GM21390 (cell line): ENCODE measurements around the gene FRMPD2.
"Not testable (repeated sequence)": the region's sequence is repeated elsewhere in the genome, so short reads cannot be mapped to it uniquely, and the experiment has no call there.

ENCODE experiments used
- ATAC-seq: cut with Tn5 transposase; IDR thresholded peaks from one replicate; pipeline ENCODE4 v1.9.1; 2021; ENCODE audit not compliant: unreplicated experiment

The FRMPD2 gene

DNA sequence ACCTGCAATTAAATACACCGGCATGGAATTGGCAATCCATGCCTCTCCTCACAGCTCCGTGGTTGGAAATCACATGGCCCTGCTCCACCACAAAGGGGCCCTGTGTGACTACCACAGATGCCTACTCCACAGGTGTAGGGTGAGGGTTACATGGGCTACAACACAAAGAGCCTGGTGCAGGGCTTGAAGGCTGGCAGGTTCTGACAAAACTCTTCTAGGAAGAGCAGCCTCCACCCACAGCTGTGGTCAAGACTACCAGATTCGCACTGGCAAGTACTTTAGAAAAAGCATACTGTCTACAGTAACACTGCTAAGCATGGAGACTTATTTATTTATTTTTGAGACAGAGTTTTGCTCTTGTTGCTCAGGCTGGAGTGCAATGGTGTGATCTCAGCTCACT lies 126.9 kb downstream of the FRMPD2 start:
- ATAC-seq = not testable (repeated sequence)

DNA sequence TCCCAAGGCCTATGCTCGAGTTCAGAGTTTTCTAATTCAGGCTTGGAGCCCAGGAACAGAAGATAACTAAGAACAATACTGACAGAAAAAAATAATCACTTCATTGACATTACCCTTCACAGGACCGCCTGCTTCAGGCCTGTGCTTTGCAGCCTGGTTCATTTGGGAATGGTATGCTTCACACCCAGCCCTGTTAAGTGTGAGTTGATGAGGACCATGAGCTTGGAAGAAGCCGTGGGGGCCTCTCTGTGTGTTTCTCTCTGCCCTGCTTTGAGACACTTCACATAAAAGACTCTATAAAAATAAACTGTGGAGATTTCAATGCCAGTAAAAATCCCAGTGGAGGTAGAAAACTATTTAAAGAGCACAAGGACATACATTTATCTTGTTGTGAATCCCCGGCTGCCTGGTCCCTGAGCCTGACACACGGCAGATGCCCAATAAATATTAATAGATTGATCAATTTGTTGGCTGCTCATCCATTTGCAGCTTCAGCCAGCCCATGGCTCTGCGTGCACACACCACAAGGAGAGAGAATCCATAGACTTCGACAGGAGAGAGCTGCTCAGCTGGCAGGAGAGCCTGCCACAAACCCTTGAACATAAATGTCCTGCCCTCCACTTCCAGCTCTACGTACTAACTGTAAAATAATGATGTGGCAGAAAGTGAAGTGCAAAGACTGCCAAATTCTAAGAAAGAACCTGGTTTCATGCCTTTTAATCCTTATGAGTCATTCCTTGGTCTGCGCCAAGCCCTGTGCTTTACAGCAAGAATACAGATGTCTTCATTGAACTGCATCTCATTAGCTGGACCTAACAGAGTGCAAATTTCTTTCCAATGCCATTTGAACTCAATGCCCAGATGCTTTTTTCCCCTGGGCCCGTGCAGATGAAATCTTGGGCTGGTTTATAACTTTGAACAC lies 130.5 kb downstream of the FRMPD2 start:
- ATAC-seq = not testable (repeated sequence)

- ATAC-seq = not testable (repeated sequence)
Measured at GRCh38 chr10:48140949-48141348, 133.5 kb downstream of the FRMPD2 start.

DNA sequence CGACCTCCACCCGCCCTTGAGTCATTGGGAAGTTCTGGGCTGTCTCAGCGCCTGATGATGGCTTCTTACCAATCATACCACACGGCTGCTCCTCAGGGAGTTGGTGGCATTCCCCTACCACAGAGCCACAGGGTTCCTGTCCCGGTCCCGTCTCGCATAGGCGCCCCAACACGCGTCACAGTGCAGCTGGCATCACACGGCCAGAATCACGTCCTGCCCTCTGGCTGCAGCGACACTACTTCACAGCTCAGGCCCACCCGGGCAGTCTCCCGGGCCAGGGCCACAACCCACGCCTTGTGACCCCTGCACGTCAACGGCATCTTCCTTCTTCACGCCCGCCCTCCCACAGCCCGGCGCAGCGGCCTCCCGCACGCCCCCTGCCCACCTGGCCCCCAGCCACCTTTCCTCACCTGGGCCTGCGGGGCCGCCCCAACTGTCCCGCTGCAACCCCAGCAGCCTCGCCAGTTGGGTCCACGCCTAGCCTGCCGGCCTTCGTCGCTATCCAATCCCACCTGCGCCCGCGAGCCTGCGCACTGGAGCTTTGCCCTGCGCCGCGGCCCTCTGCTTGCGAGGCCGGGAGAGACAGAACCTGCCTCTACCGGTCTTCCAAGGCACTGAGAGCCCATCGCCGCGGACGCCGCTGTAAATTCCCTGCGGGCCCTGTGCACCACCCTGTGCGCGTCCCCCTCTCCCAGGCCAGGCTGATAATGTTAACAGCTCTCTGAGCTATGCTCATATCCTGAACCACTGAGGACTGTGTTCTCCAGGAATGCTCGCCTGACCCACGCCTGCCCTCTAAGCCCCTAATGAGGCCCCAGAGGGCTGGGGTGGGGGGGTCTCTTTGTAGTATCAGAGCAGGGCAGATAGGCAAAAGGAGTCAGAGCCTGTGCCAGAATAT lies 134.3 kb downstream of the FRMPD2 start:
- ATAC-seq = not testable (repeated sequence)

GRCh38 chr10:48128954-48129353 lies 145.5 kb downstream of the FRMPD2 start:
- not testable (repeated sequence) for ATAC-seq

- not testable (repeated sequence) for ATAC-seq
Measured at GRCh38 chr10:48126251-48126650, 148.2 kb downstream of the FRMPD2 start.

DNA sequence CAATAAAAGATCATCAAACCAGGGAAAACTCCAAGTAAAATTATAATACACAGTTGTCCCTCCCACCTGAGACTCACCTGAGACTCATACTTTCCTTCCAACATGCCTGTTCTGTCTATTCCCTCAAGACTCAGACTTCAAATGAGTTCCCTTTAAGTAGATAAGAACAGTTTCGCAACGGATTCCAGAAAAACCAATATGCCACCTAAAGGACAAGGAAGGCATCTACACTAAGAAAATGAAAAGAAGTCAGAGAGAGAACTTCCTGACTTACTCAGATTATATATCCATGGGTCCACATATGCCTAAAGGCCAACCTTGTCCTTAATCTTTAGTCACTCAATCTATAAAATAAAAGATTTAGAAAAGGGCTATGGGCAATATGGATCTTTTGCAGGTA lies 148.9 kb downstream of the FRMPD2 start:
- ATAC-seq = not testable (repeated sequence)

- ATAC-seq = not testable (repeated sequence)
Measured at GRCh38 chr10:48122618-48123017, 151.9 kb downstream of the FRMPD2 start.

DNA sequence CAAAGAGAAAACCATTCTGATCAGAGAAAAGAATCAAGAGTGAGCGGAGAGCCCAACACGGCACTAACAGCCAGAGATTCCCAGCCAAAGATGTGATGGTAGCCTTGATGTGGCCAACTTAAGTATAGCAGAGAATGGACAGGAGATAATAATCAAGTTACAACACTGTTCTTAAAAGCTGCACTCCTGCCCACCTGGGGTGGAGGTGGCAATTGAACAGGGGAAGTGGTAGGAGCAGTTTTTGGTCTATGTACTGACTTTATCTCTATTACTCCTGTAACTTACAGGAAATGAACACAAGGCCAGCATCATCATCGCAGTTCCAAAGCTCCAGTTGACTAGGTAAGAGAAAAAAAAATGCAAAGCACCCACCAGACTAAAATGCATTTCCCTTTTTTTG lies 164.2 kb downstream of the FRMPD2 start:
- ATAC-seq = not testable (repeated sequence)
